ACHN (cell line): ENCODE data around the gene CC2D1A.
A peak's percentile ranks its signal among the peaks of the same experiment; 100 is the strongest.

Experiments used
- DNase-seq: peaks from one replicate; pipeline ENCODE4 v3.0.0-alpha.2; 2015
- in situ Hi-C: cut with HindIII; loops from 2 replicates; pipeline ENCODE4 v1.10.0; 2017; ENCODE audit warnings: low sequenced_read_pairs, low pct_ligation_motif_present, low pct_unique_long_range_greater_than_20kb

CC2D1A gene

DNA sequence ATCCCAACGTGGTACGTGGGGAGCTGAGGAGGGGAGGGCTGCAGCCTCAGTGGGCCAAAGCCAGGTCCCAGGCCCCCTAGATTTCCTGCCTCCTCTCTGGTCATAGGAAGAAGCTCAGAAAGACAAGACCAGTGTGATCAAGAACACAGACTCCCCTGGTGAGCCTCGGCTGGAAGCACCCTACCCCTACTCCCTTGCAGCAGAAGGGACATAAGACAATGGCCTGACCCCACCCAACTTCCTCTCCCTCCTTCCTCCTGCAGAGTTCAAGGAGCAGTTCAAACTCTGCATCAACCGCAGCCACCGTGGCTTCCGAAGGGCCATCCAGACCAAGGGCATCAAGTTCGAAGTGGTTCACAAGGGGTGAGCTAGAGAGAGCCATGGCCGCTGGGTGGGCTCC is 20.7 kb downstream of the CC2D1A start:
- no peak for DNase-seq
- in situ Hi-C loops, result no loop called here

GRCh38 chr19:13929340-13929739 is 23.3 kb downstream of the CC2D1A start:
- no peak for DNase-seq
- in situ Hi-C loops, result no loop called here

GRCh38 chr19:13929956-13930355 is 24.0 kb downstream of the CC2D1A start:
- in situ Hi-C loops, result no loop called here
- DNase-seq, result no peak

DNA sequence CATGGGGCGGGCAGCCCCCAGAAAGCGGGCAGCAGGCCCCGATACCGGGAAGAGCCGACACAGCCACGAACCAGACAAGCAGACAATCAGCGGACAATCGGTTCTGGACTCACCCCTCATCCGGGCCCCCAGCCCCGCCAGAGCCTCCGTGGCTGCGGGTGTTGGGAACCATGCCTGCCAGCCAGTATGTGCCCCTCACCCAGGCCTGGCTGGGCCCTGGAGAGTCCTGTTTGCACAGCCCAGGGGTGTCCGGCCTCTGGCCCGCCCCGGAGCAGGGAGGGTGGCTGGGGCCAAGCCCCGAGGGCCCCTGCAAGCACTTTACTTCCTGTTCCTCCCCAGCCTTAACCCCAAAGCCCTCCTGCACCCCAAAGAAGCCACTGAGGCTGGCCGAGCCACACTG is 24.4 kb downstream of the CC2D1A start:
- no peak for DNase-seq
- in situ Hi-C loops, result no loop called here

GRCh38 chr19:13931391-13932148 is 25.6 kb downstream of the CC2D1A start:
- DNase-seq, result no peak
- in situ Hi-C loops, result no loop called here

- DNase-seq, result no peak
- in situ Hi-C loops, result no loop called here
Measured at GRCh38 chr19:13932149-13932637, 26.2 kb downstream of the CC2D1A start.

- in situ Hi-C loops, result no loop called here
- DNase-seq, result no peak
Measured at GRCh38 chr19:13932911-13933393, 27.0 kb downstream of the CC2D1A start.

DNA sequence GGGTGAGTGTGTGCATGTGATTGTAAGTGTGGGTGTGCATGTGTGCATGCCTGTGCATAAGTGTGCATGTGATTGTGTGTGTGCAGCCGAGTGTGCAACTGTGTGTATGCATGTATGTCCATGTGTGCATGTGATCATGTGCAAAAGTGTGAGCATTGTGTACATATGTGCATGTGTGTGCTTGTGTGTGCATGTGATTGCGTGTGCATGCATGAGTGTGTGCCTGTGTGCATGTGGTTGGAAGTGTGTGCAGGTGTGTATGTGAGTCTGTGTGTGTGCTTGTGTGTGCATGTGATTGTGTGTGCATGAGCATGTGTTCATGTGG is 28.7 kb downstream of the CC2D1A start:
- DNase-seq, result no peak
- in situ Hi-C loops, result no loop called here

DNA sequence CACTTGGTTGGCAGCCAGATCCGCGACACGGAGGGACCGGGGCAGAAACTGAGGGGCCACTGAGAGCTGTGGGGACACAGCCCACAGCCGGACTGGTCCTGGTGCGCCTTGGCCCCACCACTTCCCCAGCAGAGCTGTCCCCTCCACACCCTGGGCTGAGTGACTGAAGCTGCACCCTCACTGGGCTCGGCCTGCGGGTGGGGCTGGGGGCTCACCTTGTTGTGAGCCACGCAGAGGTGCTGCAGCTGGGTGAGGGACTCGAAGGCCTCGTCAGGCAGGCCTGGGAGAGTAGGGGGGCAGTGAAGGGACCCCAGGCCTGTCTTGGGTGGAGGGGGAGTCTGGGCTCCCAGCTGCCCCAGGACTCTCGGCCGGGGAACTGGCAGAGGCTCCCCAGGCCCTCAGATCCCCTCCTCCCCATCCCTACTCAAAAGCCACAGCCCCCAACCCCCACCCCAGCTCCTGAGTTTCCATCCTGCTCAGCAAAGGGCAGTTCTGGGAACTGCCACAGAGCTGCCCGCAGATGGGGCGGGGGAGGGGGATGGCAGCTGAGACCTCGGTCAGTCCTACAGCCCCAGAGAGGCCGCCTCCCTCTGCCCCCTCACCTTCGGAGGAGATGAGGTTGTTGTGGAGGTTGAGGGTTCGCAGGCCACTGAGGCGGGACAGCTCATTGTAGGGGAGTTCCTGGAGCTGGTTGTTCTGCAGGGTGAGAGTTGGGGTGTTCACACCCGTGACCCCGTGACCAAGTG is 29.9 kb downstream of the CC2D1A start:
- in situ Hi-C loops, result no loop called here

GRCh38 chr19:13937479-13938300 is 31.7 kb downstream of the CC2D1A start:
- DNase-seq, result no peak
- in situ Hi-C loops, result no loop called here

More for the DNA sequence above, 29.9 kb downstream of the CC2D1A start:
- DNase-seq, result no peak

GRCh38 chr19:13938301-13939064 is 32.5 kb downstream of the CC2D1A start, which contains the start of gene PODNL1:
Gene PODNL1 (minus strand): TSS chr19:13938417. CDS start chr19:13938181, 236 bp downstream.
- in situ Hi-C loops, result no loop called here
- no peak for DNase-seq

DNA sequence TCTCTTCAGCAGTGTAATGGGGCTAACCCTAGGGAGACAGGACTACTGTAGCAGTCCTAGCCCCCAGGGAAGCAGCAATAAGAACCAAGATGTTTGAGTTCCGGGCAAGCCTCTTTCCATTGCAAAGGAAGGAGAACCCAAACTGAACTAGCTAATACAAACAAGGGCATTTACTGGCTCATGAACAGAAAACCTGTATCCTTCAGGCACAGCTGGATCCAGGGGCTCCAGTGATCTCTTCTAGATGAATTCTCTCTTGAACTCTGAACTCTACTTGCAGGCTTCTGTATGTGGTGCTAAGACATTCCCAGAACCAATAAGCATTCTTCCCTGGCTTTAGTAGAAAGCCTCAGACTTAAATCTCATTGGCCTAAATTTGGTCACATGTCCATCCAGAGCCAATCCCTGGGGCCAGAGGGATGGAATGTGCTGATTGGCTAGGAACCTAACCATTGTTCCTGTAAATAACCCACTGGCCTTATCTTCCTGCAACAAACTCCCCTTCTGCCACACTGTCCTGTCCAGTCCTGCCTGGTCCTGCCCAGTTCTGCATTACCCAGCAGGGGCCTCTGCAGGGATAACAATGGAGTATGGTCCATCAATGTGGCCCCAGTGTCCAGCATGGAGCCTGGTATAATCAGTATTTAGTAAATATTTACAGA is 36.2 kb downstream of the CC2D1A start:
- in situ Hi-C loops, result no loop called here

DNA sequence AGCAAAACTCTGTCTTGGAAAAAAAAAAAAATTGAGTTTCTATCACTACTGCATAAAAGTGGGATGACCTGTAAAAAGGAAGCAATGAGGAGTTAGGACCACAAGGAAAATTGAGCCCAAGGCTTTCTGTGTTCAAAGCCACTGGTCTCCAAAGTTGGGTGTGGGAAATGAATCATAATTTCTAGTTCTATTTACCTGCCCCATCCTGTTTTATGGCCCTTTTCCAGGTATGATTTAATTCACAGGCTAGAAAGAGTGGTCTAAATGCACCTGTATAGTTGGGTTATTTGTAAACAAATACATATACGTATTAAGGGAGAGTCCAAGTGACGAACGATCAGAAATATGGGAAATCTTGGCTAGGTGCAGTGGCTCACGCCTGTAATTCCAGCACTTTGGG is 40.4 kb downstream of the CC2D1A start:
- no peak for DNase-seq
- in situ Hi-C loops, result no loop called here

More for the DNA sequence above, 36.2 kb downstream of the CC2D1A start:
- no peak for DNase-seq

- in situ Hi-C loops, result no loop called here
- DNase-seq, result no peak
Measured at GRCh38 chr19:13951043-13951442, 45.0 kb downstream of the CC2D1A start.

- in situ Hi-C loops, result no loop called here
- DNase-seq, result no peak
Measured at GRCh38 chr19:13951799-13952153, 45.8 kb downstream of the CC2D1A start.

DNA sequence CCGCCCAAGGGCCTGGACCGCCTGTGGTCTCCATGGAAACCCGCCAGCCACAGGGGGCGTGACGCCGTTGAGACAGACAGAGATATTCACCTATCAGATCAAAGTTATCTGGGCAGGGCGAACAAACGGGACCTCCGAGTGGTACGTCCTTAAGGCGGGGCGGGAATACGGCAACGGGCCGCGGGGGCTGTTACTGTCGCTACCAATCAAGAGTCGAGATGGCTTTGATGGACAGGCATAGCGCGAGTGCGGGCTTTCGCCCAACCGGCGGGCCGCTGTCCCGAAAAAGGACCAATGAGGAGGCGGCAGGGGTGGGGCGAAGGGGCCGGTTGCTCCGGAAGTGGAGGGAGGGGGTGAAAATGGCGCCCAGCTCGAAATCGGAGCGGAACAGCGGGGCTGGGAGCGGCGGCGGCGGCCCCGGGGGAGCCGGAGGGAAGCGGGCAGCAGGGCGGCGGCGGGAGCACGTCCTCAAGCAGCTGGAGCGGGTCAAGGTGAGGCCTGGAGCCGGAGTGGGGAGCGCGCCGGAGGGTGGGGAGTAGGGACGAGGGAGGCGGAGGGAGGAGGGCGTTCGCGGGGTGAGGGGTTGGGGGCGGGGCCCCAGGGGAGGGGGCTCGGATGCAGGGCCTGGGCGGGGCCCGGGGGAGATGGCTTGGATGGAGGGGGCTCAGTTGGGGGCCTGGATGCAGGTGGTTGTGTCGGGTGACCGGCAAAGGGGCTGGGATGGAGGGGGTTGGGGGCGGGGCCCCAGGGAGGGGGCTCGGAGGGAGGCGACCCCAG is 46.3 kb downstream of the CC2D1A start, which contains the start of gene DCAF15:
DCAF15 (plus strand) TSS at position 356 of the 777 bp plus-strand sequence; CDS start at position 360, 4 bp downstream.
- in situ Hi-C loops, result no loop called here
- DNase-seq, result peak; percentile 98

GRCh38 chr19:13952931-13953531 is 47.0 kb downstream of the CC2D1A start:
- in situ Hi-C loops, result no loop called here
- DNase-seq, result peak; percentile 48
